Fibroblast of lung (primary cell): ENCODE data around the gene HLA-DRB1. TPM values are rescaled to one million over a fixed set of nuclear protein-coding genes. Genes with fewer than 3 reads are reported as not detected.

Experiments
- DNase-seq, 2 donors: peaks; one replicate each; pipeline versions ENCODE4 v3.0.0 to v3.0.0-alpha.2; 2010; ENCODE audit warnings: low read depth in 2 of 2
- H2AFZ ChIP-seq: 2 replicates; pipeline ENCODE4 v1.5.1; 2012; ENCODE audit warnings: low read length, control low read depth, inconsistent platforms
- H3K27ac ChIP-seq: 2 replicates; pipeline ENCODE4 v1.5.1; 2011; ENCODE audit warnings: low read length, control low read depth; ENCODE audit not compliant: insufficient read depth
- H3K27me3 ChIP-seq: 2 replicates; pipeline ENCODE4 v1.5.1; 2011; ENCODE audit warnings: mild to moderate bottlenecking, low read length; ENCODE audit not compliant: control insufficient read depth, insufficient read depth
- H3K36me3 ChIP-seq: 2 replicates; pipeline ENCODE4 v1.5.1; 2011; ENCODE audit warnings: low read length; ENCODE audit not compliant: control insufficient read depth, insufficient read depth
- H3K4me1 ChIP-seq: 2 replicates; pipeline ENCODE4 v1.5.1; 2011; ENCODE audit warnings: low read length; ENCODE audit not compliant: control insufficient read depth, insufficient read depth; ENCODE audit errors: extremely low read depth
- H3K4me2 ChIP-seq: 2 replicates; pipeline ENCODE4 v1.5.1; 2011; ENCODE audit warnings: low read length, control low read depth; ENCODE audit not compliant: insufficient read depth; ENCODE audit errors: extremely low read depth
- H3K4me3 ChIP-seq, 4 experiments: fragments of 200-600 bp in 1 of 4; sonication (generic) in 1 of 4; replicated peaks in 1 of 4; 2 replicates each; pipeline ENCODE4 v1.5.1; 2011 to 2016; ENCODE audit warnings: low read length in 4 of 4, low read depth in 3 of 4, mild to moderate bottlenecking in 3 of 4, control low read depth in 2 of 4, inconsistent platforms in 1 of 4, mixed read lengths in 1 of 4; ENCODE audit not compliant: insufficient read depth in 1 of 4; ENCODE audit errors: control extremely low read depth in 1 of 4
- H3K79me2 ChIP-seq: 2 replicates; pipeline ENCODE4 v1.5.1; 2012; ENCODE audit warnings: mild to moderate bottlenecking, low read length, inconsistent platforms; ENCODE audit not compliant: control insufficient read depth, insufficient read depth
- H3K9ac ChIP-seq: 2 replicates; pipeline ENCODE4 v1.5.1; 2011; ENCODE audit warnings: mild to moderate bottlenecking, low read length, control low read depth; ENCODE audit not compliant: insufficient read depth
- H3K9me3 ChIP-seq: 2 replicates; pipeline ENCODE4 v1.5.1; 2012; ENCODE audit warnings: low read depth, low read length; ENCODE audit not compliant: control insufficient read depth, insufficient read depth
- H4K20me1 ChIP-seq: 2 replicates; pipeline ENCODE4 v1.5.1; 2011; ENCODE audit warnings: low read length; ENCODE audit not compliant: control insufficient read depth, insufficient read depth; ENCODE audit errors: extremely low read depth
- CTCF ChIP-seq, 2 donors: IDR thresholded peaks in 1 of 2; conservative IDR thresholded peaks in 1 of 2; 1 replicate in 1 of 2; 2 replicates in 1 of 2; pipeline ENCODE4 v1.5.1; 2011 to 2012; ENCODE audit warnings: low read length in 2 of 2, control low read depth in 1 of 2, inconsistent platforms in 1 of 2, low read depth in 1 of 2, mild to moderate bottlenecking in 1 of 2
- EZH2 ChIP-seq: IDR thresholded peaks from 2 replicates; pipeline ENCODE4 v1.5.1; 2012; ENCODE audit warnings: low read length, control low read depth, mild to moderate bottlenecking; ENCODE audit errors: missing control alignments
- polyA plus RNA-seq, 2 donors: library from polyadenylated mRNA; depleted of rRNA in 1 of 2; stranded (reverse) in 1 of 2; unstranded in 1 of 2; fragments of >200 nt; gene quantifications; 2 replicates each; pipeline ENCODE4 v1.2.1, GENCODE V29; 2011 to 2012; ENCODE audit warnings: missing spikeins in 1 of 2
- total RNA-seq: library from RNA; depleted of rRNA; stranded (reverse); fragments of >200 nt; gene quantifications from 2 replicates; pipeline ENCODE4 v1.2.1, GENCODE V29; 2014

The HLA-DRB1 gene
- total and polyA plus RNA-seq, 2 donors (not counting 1 experiment from before 2014, with no cell fraction given), result under 0.01 to 0.42 TPM

GRCh38 chr6:32627831-32628230, 38.2 kb upstream of the HLA-DRB1 start:
- Histone ChIP-seq H3K9me3 (no peaks in the 10 kb centered on the region), H3K27me3 (no peaks in the 10 kb centered on the region), H3K36me3 (no peaks in the 10 kb centered on the region), H3K27ac (no peak overlapping the region), H3K4me2 (no peak overlapping the region), H2AFZ (no peak overlapping the region), H3K4me3 (no peak overlapping the region), H3K4me1 (no peaks in the 10 kb centered on the region), H4K20me1 (no peaks in the 10 kb centered on the region), H3K9ac (no peak overlapping the region), H3K79me2 (no peaks in the 10 kb centered on the region)
- TF ChIP-seq CTCF (conservative IDR thresholded peaks at IDR 0.05 in 1 of 2, IDR thresholded peaks at IDR 0.05 in 1 of 2; ENCODE audit: low read depth in 1 of 2, low read length in 2 of 2) (no peak), EZH2 (no peak)
- DNase-seq, result peak in 1 of 2 donors; percentile 19

- Histone ChIP-seq H3K9ac (no peak overlapping the region), H3K79me2 (no peaks in the 10 kb centered on the region), H3K36me3 (no peaks in the 10 kb centered on the region), H2AFZ (no peak overlapping the region), H3K27me3 (no peaks in the 10 kb centered on the region), H3K27ac (no peak overlapping the region), H3K4me1 (no peaks in the 10 kb centered on the region), H4K20me1 (no peaks in the 10 kb centered on the region), H3K4me3 (no peak overlapping the region), H3K9me3 (no peaks in the 10 kb centered on the region), H3K4me2 (no peak overlapping the region)
- TF ChIP-seq EZH2 (no peak), CTCF (conservative IDR thresholded peaks at IDR 0.05 in 1 of 2, IDR thresholded peaks at IDR 0.05 in 1 of 2; ENCODE audit: low read depth in 1 of 2, low read length in 2 of 2) (no peak)
- DNase-seq, result no peak
Measured at GRCh38 chr6:32627249-32627648, 37.6 kb upstream of the HLA-DRB1 start.

- Histone ChIP-seq H3K36me3 (no peaks in the 10 kb centered on the region), H3K79me2 (no peaks in the 10 kb centered on the region), H4K20me1 (no peaks in the 10 kb centered on the region), H3K4me3 (no peak overlapping the region), H3K4me1 (no peaks in the 10 kb centered on the region), H3K27ac (no peak overlapping the region), H3K9ac (no peak overlapping the region), H3K4me2 (no peak overlapping the region), H3K27me3 (no peaks in the 10 kb centered on the region), H2AFZ (no peak overlapping the region), H3K9me3 (no peaks in the 10 kb centered on the region)
- no peak for DNase-seq
- TF ChIP-seq CTCF (conservative IDR thresholded peaks at IDR 0.05 in 1 of 2, IDR thresholded peaks at IDR 0.05 in 1 of 2; ENCODE audit: low read depth in 1 of 2, low read length in 2 of 2) (no peak), EZH2 (no peak)
Measured at GRCh38 chr6:32625137-32625536, 35.5 kb upstream of the HLA-DRB1 start.
